GM19035 (cell line): ENCODE measurements around the gene TCP10L.
"Not testable (repeated sequence)": the region's sequence is repeated elsewhere in the genome, so short reads cannot be mapped to it uniquely, and the experiment has no call there.

ENCODE experiments used
- ATAC-seq: cut with Tn5 transposase; IDR thresholded peaks from one replicate; pipeline ENCODE4 v1.9.1; 2021; ENCODE audit not compliant: unreplicated experiment

Gene TCP10L

DNA sequence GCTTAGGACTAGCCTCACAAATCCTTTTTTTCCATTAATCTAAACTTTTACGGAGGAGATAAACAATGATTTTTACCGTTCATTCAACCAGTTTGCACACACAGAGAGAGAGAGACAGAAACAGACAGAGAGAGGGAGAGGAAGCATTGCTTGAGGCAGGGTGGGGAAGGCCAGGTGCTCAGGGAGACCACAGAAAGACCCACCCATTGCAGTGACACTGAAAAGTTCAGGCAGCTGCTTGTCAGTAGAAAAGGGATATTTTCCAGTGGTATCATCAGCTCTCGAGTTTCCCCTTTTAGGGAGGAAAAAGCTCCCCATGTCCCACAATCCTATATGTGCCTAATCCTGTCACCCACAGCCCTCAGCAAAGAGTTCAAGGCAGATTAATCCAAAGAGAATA lies 27.2 kb downstream of the TCP10L start:
- ATAC-seq = no peak

DNA sequence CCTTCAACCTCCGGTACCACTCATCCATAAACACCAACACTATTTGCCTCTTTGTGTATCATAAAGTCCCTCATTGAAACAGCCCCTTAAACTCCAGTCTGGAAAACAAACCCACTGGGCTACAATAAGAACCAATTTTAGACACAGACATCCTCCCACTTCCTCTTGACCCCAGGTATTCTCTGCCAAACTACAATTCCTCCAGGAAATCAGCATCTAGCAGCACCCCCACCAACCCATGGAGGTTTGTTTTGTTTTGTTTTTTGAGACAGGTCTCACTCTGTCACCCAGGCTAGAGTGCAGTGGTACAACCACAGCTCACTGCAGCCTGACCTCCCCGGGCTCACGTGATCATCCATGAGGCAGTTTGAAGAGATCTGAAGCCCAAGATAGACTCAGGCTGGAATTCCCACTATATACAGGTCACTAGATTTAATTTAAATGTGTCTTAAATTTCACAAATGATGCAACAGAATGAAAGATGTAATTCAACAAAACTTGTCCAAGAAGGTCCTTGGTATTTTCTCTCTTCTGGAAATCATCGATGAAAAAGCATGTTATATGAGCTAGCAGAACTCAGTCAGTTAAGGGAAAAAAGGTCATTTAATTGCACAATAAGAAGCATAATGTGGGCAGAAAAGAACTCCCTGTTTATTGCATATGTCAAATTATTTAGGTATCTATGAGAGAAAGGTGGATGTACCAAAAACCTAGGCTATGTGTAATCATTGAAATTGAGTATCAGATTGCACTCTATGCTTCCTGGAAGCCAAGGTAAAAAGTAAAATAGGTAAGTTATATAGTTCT lies 30.3 kb downstream of the TCP10L start:
- ATAC-seq = no peak

DNA sequence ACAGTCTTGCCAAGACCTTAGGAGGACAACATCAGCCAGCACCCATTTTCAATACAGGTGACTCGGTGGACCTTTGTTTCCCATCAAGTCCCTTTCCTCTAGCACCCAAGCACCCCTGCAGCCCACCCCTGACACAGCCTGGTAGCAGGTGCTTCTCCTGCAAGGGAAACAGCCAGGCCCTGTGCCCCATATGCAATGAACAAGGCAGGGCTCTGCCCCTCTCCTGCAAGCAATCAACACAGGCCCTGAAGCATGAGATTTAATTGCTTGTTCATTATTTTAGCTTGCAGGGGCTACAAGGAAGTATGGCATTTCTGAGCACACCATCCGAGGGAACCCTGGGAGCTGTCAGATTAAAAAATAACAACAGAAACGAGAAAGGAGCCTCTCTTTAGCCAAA lies 35.4 kb downstream of the TCP10L start:
- no peak for ATAC-seq

DNA sequence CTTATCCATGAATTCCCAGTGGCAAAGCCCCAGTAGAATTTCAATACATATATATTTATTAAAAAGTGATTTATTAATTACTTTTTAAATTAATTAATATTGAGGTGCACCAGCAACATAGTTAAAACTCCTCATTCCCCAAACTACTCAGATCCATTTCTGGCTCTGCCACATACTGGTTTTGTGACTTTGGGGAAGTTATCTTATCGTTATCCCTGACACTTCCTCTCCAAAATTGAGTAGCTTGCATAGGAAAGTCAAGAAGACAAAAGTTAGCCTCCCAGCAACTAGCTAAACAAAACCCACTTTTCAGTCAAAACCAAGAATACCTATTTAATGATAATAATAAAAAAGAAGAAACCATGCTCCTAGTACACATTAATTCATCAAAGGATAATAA lies 35.9 kb downstream of the TCP10L start:
- ATAC-seq = no peak

DNA sequence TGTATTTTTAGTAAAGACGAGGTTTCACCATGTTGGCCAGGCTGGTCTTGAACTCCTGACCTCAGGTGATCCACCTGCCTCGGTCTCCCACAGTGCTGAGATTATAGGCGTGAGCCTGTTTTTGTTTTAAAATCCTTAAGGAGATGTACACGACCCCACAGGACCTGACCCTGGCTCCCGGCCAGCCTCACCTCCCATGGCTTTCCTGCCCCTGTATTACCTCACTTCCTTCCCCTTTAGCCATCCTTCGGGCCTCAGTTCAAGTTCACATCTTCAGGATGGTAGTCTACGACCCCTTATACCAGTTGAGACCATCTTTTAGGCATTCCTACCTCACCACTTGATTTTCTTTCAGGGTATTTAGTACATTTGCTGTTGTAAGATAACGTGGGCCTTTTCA lies 36.3 kb downstream of the TCP10L start:
- ATAC-seq = no peak

DNA sequence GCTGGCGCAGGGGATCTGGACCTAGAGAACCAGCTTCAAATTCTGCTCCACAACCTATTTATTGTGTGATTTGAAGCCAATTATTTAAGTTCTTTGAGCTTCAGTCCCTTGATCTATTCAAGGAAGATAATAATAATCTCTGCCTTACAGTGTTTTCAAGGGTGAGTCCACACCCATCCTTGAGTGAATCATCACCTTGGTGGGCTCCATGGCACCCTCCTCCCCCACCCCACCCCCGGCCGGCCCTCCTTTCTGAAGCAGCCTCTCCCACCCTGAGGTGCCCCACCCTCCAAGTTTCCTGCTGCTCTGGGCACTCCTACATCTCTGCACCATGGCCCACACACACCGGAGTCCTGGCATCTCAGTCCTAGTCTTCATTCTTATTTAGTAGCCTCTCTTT lies 38.3 kb downstream of the TCP10L start:
- no peak for ATAC-seq

DNA sequence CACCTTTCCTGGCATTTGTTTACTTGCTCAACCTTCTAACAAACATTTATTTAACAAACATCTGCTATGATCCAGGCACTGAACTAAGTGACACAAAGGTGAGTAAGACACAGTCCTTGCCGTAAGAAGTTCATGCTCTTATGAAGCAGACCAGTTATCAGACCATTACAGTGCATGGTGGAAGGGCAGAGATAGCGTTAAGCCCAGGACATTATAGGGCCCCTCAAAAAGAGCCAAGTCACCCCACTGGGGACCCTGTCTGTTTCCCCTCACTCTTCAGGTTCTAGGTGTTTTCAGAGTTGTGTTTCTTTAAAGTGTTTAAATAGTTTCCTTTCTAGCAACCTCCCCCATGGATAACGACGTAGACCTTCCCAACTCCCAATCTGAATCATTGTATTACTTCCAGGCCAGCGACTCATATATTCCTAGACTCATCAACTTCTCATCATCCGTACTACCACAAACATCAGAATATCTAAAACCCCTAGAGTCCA lies 39.3 kb downstream of the TCP10L start:
- no peak for ATAC-seq

DNA sequence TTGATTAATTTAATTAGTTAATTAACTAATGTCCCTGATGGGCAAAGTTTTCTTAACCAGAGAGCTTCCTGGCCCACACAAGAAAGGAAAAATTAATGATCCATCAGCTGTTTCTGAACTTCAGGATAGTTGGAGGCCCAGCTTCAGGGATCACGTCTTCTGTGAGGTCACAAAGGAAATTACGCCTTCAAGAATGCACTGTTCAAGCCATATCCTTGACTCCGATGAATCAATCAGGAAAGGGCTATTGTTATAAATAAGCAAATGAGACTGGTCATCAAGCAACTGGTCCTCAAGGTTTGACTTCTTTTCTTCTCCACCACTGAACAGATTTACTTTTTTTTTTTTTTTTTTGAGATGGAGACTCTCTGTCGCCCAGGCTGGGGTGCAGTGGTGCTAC lies 40.6 kb downstream of the TCP10L start:
- ATAC-seq = no peak

DNA sequence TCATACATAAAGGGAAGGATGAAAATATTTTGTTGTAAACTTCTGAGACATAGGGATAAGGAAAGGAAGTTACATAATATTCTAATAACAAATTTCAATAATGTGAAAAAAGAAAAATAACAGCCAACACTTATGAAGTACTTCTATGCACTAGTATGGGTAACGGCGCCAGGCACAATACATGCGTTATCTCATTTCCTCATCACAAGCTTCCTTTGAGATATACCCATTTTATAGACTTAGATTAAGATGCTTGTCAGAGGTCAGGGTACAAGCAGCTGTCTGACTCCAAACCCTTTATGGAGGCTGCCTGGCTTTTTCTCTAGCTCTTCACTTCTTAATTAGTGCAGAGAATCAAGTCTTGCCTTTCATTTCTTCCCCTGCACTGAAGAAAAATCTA lies 41.3 kb downstream of the TCP10L start:
- ATAC-seq = no peak

DNA sequence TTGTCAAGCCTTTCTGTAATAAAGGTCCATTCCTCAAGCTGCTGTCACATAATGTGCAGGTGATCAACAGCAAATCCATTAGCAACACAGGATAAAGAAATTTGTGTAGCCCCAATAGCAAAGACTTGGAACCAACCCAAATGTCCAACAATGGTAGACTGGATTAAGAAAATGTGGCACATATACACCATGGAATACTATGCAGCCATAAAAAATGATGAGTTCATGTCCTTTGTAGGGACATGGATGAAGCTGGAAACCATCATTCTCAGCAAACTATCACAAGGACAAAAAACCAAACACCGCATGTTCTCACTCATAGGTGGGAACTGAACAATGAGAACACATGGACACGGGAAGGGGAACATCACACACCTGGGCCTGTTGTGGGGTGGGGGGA lies 42.3 kb downstream of the TCP10L start:
- not testable (repeated sequence) for ATAC-seq

DNA sequence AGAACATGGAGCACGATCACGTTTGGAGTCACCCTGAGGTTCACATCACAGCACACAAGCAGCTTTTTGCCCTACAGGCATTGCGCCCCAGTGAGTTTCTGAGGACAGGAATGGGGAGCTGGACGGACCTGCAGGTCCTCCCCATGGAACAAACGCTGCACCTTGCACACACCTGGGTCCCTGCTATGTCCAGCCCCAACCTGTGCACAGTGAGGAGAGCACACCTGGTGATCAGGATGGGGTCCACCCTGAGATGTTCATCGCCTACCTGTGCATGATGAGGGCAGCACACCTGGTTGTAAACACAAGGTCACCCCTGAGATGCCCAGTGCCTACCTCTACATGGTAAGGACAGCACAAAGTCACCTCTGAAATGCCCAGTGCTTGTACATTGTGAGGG lies 45.9 kb downstream of the TCP10L start:
- ATAC-seq = no peak

DNA sequence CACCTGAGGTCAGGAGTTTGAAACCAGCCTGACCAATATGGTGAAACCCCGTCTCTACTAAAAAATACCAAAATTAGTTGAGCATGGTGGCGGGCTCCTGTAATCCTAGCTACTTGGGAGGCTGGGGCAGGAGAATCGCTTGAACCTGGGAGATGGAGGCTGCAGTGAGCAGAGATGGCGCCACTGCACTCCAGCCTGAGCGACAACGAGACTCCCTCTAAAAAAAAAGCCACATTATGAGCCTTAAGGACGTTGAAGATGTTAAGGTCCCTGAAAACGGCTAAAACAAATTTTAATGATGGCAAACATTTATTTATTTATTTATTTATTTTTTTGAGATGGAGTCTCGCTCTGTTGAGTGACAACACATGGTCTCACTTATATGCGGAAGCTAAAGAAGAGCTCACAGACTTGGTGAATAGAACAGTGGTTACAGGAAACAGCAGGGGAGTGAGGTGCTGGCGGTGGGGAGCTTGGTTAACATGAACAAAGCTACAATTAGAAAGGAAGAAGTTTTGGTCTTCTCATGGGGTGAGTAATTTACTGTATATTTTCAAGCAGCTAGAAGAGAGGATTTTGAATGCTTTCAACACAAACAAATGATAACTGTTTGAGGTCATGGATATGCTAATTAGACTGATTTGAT lies 47.1 kb downstream of the TCP10L start:
- no peak for ATAC-seq

DNA sequence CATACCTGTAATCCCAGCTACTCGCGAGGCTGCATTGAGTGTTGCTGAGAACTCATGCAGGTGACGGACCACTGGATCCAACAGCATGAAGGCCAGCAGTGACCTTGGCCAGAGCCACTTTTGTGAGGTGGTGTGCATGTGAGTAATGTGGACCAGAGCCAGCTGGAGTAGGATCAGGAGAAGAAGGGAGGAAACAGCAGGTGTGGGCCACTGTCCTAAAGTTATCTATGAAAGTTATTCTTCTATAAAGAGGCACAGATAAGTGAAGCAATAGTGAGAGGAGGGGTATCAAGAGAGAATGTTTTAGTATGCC lies 47.8 kb downstream of the TCP10L start:
- ATAC-seq = no peak

DNA sequence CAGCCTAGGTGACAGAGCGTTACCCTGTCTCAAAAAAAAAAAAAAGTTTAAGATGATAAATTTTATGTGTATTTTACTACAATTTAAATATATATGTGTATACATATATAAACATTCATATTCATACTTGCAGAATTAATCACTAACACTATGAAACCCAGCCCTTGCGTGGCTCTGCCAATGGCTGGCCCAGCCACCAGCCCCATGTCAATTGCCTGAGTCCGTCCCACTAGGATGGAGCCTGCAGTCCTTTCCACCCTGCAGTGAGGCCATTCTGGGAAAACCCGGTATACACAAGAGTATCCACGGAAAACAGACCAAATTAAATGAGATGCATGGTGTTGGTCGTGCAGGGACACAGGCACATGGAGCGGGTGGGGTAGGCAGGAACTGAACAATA lies 49.7 kb downstream of the TCP10L start:
- ATAC-seq = no peak

DNA sequence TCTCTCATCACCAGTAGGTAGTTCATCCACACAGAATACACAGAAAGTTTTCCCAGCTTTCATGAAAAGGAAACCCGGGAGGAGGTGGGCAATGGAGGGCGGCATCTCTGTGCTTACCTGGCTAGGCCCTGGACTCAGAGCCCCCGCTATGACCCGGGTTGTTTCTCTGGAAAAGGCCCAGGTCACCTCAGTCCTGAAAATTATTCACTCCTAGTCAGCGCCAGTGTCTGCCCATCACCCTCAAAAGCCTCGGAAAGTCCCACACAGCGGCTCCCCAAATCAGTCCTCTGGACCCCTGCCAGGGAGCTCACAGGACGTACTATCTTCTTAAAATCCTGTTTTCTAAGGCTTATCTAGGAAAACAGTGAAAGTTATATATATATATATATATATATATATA lies 51.2 kb downstream of the TCP10L start:
- ATAC-seq = no peak

DNA sequence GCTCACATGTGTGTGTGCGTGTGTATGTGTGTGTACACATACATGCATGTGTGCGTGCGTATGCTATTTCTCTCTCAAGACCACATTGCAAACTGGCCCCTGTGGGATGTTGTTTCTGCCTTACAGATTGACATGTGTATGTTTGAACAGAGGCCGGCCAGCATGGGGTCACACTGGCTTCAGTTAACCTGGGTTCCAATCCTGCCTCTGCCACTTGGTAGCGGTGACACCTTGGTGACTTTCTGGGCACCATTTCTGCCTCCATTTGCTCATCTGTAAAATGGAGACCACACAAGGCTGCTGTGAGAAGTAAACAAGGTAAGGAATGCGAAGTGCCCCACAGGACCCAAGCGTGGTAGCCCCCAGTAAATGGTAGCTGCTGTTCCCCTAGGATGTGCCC lies 51.7 kb downstream of the TCP10L start:
- no peak for ATAC-seq

DNA sequence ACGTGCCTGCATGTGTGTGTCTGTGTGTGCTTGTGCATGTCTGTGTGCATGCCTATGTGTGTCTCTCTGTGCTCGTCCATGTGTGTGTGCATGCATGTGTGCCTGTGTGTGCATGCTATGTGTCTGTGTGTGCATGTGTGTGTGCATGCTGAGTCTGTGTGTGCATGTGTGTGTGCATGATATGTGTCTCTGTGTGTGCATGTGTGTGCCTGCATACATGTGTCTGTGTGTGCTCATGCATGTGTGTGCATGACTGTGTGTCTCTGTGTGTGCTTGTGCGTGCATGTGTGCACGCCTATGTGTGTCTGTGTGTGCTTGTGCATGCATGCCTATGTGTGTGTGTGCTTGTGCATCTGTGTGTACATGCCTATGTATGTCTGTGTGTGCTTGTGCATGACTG lies 52.3 kb downstream of the TCP10L start:
- ATAC-seq = no peak

DNA sequence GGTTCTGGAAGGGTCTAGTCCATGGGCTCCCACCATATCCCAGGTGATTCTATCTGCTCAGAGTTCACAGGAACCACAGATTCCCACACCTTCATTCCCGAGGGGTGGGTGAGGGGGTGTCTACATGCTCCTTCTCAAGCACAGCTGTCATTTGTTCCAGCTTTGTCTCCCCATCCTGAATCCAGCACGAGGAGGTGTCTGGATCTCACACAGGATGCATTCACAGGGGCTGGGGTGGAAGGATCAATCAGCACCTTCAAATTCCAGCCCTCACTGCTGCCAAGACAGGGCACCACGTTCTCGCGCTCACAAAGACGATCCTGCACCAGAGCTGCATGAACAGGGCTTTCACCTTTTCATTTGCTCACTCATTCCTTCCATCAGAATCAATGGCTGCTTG lies 52.7 kb downstream of the TCP10L start:
- no peak for ATAC-seq

DNA sequence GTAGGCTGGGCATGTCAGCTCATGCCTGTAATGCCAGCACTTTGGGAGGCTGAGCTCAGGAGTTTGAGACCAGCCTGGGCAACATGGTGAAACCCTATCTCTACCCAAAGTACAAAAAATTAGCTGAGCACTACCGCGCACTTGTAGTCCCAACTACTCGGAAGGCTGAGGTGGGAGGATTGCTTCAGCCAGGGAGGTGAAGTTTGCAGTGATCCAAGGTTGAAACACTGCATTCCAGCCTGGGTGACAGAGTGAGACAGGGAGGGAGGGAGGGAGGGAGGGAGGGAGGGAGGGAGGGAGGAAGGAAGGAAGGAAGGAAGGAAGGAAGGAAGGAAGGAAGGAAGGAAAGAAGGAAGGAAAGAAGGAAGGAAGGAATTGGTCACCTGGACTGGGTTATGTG lies 53.8 kb downstream of the TCP10L start:
- not testable (repeated sequence) for ATAC-seq

DNA sequence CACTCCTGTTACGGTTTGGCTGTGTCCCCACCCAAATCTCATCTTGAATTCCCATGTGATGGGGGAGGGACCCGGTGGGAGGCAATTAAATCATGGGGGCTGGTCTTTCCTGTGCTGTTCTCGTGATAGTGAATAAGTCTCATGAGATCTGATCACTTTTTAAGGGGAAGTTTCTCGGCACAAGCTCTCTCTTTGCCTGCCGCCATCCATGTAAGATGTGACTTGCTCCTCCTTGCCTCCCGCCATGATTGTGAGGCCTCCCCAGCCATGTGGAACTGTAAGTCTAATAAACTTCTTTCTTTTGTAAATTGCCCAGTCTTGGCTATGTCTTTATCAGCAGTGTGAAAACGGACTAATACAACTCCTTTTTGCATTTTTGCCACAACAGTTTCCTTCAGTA lies 54.5 kb downstream of the TCP10L start:
- not testable (repeated sequence) for ATAC-seq

DNA sequence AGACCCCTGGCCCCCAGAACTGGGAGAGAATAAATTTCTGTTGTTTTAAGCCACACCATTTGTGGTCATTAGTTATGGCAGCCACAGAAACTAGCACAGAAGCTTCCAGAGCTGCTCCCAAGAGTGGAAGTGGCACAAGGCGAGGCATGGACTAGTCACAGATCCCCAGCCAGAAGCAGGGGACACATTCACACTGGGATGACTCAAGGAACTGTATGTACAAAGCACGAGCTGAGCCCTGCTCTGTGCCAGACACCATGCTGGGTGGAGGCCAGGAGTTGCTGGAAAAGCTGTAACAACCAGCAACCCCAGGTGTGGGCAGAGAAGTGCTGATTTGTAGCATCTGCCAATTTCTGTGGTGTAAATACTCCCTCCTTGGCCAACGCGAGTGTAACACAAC lies 55.6 kb downstream of the TCP10L start:
- ATAC-seq = no peak

DNA sequence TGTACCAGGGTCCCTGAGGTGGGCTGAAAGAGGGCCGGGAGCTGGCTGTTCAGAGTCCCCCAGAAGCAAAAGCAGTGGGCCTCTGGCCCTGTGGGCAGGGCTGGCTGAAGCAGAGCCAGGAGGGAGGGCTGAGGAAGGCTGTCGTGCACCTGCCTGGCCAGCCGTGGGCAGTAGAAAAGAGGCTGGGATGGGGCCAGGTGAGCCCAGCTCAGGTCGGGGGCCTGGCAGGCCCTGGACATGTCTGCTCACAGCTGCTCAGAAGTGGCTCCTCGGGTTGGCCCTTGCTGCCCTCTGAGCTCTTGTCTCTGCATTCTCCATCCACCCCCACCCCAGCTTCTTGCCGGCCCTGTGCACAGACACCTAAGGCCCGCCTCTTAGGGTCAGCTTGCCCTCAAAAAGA lies 60.0 kb downstream of the TCP10L start:
- no peak for ATAC-seq
